ENCODE results near the gene PPP1R36.
"Not testable (repeated sequence)": the region's sequence is repeated elsewhere in the genome, so short reads cannot be mapped to it uniquely, and the experiment has no call there.

Gene PPP1R36

GRCh38 chr14:64522591-64523355 is 27.0 kb upstream of the PPP1R36 start:
- DNase-seq, result no peak

- DNase-seq, result no peak
Measured at GRCh38 chr14:64525354-64525753, 24.4 kb upstream of the PPP1R36 start.

GRCh38 chr14:64531567-64531966 is 18.2 kb upstream of the PPP1R36 start:
- DNase-seq, result no peak

GRCh38 chr14:64536488-64537245 is 13.1 kb upstream of the PPP1R36 start:
- no peak for DNase-seq

- peak; percentile 51 to 66 for DNase-seq
Measured at GRCh38 chr14:64540208-64541202, 9.3 kb upstream of the PPP1R36 start, which contains the start of gene HSPA2. Gene HSPA2, plus strand, starts transcription at chr14:64540741. Its CDS starts 109 bp downstream, at chr14:64540850.

GRCh38 chr14:64541261-64541971 is 8.3 kb upstream of the PPP1R36 start:
- no peak for DNase-seq

- no peak for DNase-seq
Measured at GRCh38 chr14:64541972-64542835, 7.6 kb upstream of the PPP1R36 start.

- DNase-seq, result no peak
Measured at GRCh38 chr14:64542836-64543201, 6.9 kb upstream of the PPP1R36 start.

GRCh38 chr14:64544607-64545312 is 5.0 kb upstream of the PPP1R36 start:
- DNase-seq, result no peak

GRCh38 chr14:64549016-64549415 is 745 bp upstream of the PPP1R36 start:
- DNase-seq, result no peak

GRCh38 chr14:64550621-64551333 is 1.0 kb downstream of the PPP1R36 start:
- DNase-seq, result no peak

- no peak for DNase-seq
Measured at GRCh38 chr14:64554556-64554955, 4.8 kb downstream of the PPP1R36 start.

GRCh38 chr14:64556526-64556925 is 6.8 kb downstream of the PPP1R36 start:
- DNase-seq, result no peak

GRCh38 chr14:64558216-64558615 is 8.5 kb downstream of the PPP1R36 start:
- not testable (repeated sequence) for DNase-seq

- no peak for DNase-seq
Measured at GRCh38 chr14:64561631-64562030, 11.9 kb downstream of the PPP1R36 start.

GRCh38 chr14:64562436-64562835 is 12.7 kb downstream of the PPP1R36 start:
- DNase-seq, result no peak

GRCh38 chr14:64563696-64564095 is 13.9 kb downstream of the PPP1R36 start:
- no peak for DNase-seq

GRCh38 chr14:64566651-64567122 is 16.9 kb downstream of the PPP1R36 start:
- DNase-seq, result no peak

GRCh38 chr14:64569138-64569631 is 19.4 kb downstream of the PPP1R36 start:
- DNase-seq, result no peak

GRCh38 chr14:64569646-64570045 is 19.9 kb downstream of the PPP1R36 start:
- not testable (repeated sequence) for DNase-seq
